Measurements from ENCODE around the gene ABCB8. TPM values are rescaled to one million over a fixed set of nuclear protein-coding genes. Genes with fewer than 3 reads are reported as not detected.

The ABCB8 gene
- total and polyA plus RNA-seq, 2 donors (not counting 1 experiment from before 2014, with no cell fraction given) = 41.4 to 69.7 TPM

DNA sequence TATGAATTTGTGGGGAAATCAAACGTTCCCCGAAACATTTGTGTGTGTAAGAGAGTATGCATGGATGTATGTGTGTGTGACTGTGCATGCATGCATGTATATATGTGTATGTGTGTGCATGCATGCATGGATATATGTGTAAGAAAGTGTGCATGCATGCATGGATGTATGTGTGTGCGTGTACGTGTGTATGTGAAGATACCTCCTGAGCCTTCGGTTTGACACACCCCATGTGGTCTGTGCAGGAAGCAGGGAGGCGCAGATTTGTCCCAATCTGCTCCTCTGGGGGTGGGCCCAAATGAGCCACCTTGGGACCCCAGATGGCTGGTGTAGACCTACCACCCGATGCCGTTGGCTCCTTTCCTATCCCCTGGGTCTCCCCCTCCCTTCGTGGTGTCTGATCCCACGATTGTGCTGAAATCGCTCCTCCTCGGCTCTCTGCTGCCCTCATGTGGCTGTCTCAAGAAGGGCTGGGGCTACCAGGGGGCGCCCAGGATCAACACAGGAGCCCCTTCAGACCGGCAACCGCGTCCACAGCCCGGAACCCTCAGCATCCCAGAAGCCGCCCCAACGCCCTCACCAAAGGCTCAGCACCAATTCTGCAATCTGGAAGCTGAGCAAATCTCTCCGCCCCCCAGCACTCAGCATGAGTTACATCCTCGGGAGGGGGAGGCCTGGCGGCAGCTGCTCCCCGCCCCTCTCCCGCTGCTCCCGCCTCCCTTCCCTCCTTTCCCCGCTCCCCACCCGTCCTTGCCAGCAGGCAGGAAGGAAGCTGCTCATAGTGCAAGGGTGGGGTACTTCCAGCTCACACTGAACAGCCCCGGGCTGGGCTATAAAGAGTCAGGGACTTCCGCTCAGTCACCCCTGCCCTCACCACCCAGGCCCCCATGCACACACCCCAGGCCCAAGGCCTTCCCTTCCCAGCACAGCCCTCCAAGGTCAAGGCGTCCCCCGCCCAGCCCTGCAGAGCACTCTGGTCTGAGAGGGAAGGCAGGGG is 39.7 kb upstream of the ABCB8 start:
- TF ChIP-seq, protein P1, sequence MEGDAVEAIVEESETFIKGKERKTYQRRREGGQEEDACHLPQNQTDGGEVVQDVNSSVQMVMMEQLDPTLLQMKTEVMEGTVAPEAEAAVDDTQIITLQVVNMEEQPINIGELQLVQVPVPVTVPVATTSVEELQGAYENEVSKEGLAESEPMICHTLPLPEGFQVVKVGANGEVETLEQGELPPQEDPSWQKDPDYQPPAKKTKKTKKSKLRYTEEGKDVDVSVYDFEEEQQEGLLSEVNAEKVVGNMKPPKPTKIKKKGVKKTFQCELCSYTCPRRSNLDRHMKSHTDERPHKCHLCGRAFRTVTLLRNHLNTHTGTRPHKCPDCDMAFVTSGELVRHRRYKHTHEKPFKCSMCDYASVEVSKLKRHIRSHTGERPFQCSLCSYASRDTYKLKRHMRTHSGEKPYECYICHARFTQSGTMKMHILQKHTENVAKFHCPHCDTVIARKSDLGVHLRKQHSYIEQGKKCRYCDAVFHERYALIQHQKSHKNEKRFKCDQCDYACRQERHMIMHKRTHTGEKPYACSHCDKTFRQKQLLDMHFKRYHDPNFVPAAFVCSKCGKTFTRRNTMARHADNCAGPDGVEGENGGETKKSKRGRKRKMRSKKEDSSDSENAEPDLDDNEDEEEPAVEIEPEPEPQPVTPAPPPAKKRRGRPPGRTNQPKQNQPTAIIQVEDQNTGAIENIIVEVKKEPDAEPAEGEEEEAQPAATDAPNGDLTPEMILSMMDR (IDR thresholded peaks at IDR 0.05) = peak; percentile 72
- TF ChIP-seq EZH2 (IDR thresholded peaks at IDR 0.05; ENCODE audit: borderline replicate concordance, insufficient read depth, low read depth, low read length, poor library complexity, severe bottlenecking) = no peak
- Histone ChIP-seq H3K4me1 (ENCODE audit: control insufficient read depth in 2 of 2, insufficient read depth in 2 of 2, low read length in 2 of 2) (peaks cover 8 to 10% of the 10 kb centered on the region in 2 donors), H3K79me2 (ENCODE audit: control insufficient read depth, insufficient read depth, low read length) (no peaks in the 10 kb centered on the region), H3K4me2 (replicated peaks; ENCODE audit: low read depth, low read length, poor library complexity, severe bottlenecking) (peak overlapping the region; percentile 13), H4K20me1 (ENCODE audit: control insufficient read depth, insufficient read depth, low read length, poor library complexity, severe bottlenecking) (no peaks in the 10 kb centered on the region), H3K36me3 (replicated peaks in 1 of 2; ENCODE audit: control extremely low read depth in 1 of 2, control insufficient read depth in 1 of 2, extremely low read depth in 1 of 2, insufficient read depth in 2 of 2, low read length in 1 of 2) (no peaks in the 10 kb centered on the region), H3K9me3 (ENCODE audit: control extremely low read depth in 1 of 3, control insufficient read depth in 2 of 3, insufficient read depth in 1 of 3, low read length in 2 of 3) (peaks cover 0 to 26% (median 5%) of the 10 kb centered on the region in 3 donors), H3K27ac (ENCODE audit: low read length in 2 of 2) (no peak overlapping the region), H3K27me3 (replicated peaks in 1 of 4; ENCODE audit: control extremely low read depth in 1 of 4, control insufficient read depth in 3 of 4, insufficient read depth in 4 of 4, low read length in 3 of 4) (peaks cover 0 to 52% (median 10%) of the 10 kb centered on the region in 4 experiments), H3K9ac (ENCODE audit: low read length) (no peak overlapping the region), H2AFZ (ENCODE audit: insufficient read depth, low read depth, low read length, poor library complexity, severe bottlenecking) (no peak overlapping the region), H3K4me3 (ENCODE audit: control extremely low read depth in 1 of 5, extremely low read depth in 1 of 5, insufficient read depth in 1 of 5, low read depth in 2 of 5, low read length in 4 of 5) (no peak overlapping the region)
- Mint-ChIP-seq H3K9me3 (ENCODE audit: insufficient read depth) (peaks cover 3% of the 10 kb centered on the region), H3K4me3 (no peak overlapping the region), H3K27ac (no peak overlapping the region), H3K4me1 (peaks cover 13% of the 10 kb centered on the region), H3K27me3 (peaks cover 60% of the 10 kb centered on the region)
- CTCF ChIA-PET = interaction anchor here (0.6 to 1.6 kb wide), 3 partner anchors 11 to 210 kb away, joined by 3 to 4 read pairs (median 4); no protein-coding TSS in a partner anchor
- DNase-seq (peak; percentile 68), ATAC-seq (ENCODE audit: low read depth) (peak; percentile 48)
- WGBS (ENCODE audit: insufficient coverage) = 11% methylated on average over 21 of the region's 31 CpGs
- intact Hi-C loops (cut with micrococcal nuclease) = loop anchor here (1.0 to 10.0 kb wide), 2 partner anchors 90 to 214 kb away; no protein-coding TSS in a partner anchor
- POLR2A ChIA-PET = no interaction called here
